ENCODE measurements around the gene TEX2.
"Not testable (repeated sequence)": the region's sequence is repeated elsewhere in the genome, so short reads cannot be mapped to it uniquely, and the experiment has no call there.

TEX2 gene

DNA sequence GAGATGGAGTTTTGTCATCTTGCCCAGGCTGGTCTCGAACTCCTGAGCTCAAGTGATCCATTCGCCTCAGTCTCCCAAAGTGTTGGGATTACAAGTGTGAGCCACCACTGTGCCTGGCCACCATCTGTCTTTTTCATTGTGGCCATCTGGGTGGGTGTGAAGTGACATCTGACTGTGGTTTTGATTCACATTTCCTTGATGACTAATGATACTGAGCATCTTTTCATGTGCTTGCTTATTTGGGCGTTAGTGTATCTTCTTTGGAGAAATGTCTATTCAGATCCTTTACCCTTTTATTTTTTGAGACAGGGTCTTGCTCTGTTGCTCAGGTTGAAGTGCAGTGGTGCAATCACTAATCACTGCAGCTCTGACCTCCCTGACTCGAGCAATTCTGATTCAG is 79.2 kb downstream of the TEX2 start:
- DNase-seq (ENCODE audit: low read depth) = peak; percentile 58

DNA sequence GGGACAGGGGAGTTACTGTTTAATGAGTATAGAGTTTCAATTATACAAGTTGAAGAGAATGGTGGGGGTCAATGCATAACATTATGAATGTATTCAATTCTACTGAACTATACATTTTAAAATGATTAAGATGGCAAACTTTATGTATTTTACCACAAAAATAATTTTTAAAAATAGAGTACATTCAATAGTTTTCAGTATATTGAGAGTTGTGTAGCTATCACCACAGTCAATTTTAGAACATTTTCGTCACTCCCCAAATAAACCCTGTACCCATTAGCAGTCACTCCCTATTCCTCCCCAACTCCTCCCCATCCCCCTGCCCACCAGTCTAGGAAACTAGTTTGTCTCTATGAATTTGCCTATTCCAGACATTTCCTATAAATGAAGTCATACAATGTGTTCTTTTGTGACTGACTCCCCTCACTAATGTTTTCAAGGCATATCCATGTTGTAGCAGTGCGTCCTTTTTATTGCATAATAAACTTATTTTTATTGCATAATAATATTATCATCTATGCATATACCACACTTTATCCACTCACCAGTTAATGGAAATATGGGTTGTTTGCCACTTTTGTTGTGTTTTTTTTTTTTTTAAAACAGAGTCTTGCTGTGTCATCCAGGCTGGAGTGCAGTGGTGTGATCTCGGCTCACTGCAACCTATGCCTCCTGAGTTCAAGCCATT is 80.6 kb downstream of the TEX2 start:
- DNase-seq (ENCODE audit: low read depth) = no peak

DNA sequence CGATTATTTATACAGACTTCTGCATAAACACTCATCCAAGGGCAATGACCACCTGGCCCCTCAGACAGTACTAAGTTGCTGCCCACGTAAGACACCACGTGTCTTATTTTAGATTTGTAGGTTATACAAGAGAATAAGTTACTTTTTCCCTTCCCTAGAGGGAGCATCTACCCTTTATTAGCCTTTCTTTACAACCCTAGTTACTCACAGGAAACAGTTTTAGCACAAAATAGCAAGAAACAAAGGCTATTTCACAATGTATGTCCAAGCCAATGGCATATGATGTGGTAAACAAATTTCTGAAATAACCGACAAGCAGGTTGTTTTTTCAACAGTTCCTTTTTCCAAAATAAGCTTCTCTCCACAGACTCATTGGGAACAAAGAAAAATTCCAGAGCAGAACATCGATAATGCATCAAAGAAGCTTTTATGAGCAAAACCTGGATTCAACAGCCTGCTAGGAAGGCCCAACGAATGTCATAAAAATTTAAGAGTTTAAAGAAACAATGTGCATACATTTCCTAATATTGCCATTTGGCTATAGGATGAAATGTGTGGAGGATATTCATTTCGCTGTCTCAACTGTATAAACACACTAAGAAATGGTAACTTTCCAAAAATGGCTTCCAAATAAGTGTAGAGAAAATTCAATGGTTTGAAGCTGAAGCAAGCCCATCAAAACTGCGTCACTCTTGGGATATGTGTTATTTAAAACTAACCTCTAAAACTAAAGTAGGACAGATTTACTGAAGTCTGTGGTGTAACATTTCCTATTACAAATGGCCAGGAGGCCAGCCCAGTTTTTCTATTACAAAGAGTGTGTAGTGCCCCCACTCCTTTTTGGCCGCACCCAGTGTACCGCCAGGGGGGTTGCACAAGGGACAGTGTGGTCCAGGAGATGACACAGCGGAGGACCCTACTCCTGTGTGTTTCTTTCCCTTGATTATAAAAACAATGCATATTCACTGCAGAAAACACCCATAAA is 82.7 kb downstream of the TEX2 start:
- peak; percentile 82 for DNase-seq (ENCODE audit: low read depth)

DNA sequence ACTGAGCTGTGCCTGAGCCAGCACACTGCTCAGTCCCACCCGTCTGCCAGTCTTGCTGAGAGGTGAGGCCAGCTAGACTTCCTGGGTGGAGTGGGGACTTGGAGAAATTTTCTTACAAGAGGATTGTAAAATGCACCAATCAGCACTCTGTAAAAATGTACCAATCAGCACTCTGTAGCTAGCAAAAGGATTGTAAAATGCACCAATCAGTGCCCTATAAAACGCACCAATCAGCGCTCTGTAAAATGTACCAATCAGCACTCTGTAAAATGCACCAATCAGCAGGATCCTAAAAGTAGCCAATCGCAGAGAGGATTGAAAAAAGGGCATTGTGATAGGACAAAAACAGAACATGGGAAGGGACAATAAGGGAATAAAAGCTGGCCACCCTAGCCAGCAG is 84.0 kb downstream of the TEX2 start:
- not testable (repeated sequence) for DNase-seq (ENCODE audit: low read depth)

DNA sequence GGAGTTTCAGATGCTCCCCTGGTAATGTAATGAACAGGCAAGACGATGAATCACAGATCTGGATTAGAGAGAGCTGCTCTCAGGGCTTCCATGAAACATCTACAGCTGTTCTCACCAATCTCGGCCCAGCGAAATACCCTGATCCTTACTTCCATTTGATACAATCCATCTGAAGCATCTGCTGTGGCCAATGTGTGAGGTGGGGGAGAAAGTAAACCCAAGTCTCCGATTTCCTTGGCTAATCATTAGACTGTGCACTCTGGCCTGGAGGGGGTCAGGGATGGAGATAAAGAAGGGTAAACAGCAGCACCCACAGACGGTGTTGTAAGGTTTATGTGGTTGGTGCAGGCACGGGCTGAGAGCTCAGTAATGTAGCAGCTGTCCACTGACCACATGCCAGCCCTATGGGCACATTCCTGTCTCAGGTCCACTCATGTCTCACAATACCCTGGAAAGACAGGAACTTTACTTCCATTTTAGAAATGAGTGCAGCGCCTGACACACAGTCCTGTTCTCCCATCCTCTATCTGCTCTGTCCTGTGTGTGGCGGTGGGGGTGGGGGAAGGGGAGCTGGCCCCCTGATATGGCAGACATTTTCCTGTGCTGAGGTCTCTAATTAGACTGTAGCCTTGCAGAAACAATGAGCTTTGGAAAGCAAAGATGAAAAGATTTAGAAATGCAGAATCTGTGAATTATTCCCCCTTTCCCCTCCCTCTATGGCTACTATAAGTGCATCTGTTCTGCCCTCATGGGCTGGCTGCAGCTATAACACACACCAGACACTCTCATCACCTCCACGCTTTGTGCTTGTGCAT is 84.8 kb downstream of the TEX2 start:
- no peak for DNase-seq (ENCODE audit: low read depth)

DNA sequence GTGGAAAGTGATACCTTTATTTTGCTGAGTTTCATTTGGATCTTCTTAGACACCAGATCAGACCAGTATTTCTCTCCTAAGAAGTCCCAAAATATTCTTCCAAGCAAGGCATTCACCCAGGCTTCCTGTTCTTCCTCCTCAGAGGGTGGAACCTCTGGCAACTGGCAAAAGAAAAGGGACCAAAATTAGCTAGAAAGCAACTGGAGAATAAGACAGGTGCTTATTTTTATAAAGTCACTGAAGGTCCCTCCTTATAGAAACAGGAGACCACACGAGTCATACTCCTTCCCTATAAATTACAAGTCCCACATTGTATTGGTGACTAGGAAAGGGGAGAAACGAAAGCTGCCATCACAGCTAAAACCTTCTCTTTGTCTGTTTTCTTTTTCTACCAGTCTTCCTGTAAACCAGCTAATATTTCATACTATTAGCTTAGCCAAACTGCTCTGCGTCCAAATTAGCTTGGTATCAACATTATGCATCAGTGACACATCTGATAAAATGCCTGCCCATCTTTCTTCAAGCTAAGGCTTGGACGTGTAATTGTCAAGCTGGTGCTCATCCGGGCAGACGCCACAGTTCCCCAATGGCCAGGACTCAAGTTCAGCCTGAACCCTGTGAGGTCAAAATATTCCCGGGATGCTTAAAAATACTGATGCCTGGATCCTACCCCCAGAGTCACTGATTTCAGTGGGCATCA is 85.6 kb downstream of the TEX2 start:
- DNase-seq (ENCODE audit: low read depth) = no peak

DNA sequence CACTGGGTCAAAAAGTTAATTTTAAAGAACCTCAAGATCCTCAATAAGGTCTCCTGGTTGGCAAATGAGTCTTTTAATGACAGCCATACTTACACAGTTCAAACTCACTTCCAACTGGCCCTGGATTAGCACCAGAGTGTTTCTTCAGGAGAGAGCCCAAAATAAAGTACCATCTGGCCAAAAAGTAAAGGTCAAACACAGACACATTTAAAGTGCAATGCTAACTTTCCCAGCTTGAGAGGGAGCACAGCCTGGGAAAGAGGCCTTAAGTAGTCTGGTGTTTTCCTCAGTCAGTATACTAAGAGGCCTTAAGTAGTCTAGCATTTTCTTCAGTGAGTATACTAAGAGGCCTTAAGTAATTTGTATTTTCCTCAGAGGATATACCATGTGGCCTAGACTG is 86.5 kb downstream of the TEX2 start:
- DNase-seq (ENCODE audit: low read depth) = no peak

DNA sequence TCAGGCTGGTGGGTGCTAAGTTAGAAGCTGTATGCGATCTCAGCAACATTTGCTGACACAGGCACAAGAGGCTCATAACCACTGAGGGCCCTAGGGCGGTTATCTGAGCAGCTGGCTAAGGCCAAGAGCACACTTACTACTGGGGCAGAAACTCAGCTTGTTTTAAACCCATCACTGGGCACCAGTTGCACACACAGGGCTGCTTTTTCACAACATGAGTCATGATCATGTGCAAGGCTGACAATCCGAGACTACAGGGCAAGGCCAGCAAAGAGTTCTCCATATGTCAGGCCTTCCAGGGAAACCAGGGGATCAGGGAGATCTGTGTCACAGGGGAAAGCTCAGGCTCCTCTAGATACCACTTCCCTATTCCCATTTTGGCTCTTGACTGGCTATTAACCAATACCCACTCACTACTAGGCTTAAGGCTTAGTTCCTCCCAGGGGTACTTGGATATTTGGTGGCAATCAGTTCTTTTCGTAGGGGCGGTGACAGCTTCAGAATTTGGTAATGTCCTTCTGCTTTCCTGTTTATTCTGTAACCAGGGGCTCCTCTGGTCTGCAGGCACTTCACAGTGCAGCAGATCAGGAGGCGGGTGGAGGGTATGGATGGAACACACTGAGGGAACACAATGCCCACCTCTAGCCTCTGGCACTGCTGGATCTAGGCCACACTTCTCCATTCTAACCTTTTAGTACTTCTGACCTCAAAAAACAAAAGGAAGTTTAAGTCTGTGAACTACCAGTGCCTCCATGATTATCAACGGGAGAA is 88.2 kb downstream of the TEX2 start:
- DNase-seq (ENCODE audit: low read depth) = peak; percentile 56

DNA sequence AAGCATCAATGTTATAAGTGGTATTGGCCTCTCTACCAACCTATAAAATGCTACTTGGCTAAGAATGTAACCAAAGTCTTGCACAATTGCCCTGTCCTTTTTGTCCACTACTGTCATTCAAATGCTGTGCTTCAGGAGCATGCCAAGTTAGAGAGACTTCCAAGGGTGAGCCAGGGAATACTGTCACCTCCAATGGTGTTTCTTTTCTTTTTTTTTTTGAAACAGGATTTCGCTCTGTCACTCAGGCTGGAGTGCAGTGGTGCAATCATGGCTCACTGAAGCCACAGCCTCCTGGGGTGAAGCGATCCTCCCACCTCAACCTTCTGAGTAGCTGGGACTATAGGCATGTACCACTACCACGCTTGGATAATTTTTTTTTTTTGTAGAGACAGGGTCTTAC is 89.4 kb downstream of the TEX2 start:
- DNase-seq (ENCODE audit: low read depth) = no peak

DNA sequence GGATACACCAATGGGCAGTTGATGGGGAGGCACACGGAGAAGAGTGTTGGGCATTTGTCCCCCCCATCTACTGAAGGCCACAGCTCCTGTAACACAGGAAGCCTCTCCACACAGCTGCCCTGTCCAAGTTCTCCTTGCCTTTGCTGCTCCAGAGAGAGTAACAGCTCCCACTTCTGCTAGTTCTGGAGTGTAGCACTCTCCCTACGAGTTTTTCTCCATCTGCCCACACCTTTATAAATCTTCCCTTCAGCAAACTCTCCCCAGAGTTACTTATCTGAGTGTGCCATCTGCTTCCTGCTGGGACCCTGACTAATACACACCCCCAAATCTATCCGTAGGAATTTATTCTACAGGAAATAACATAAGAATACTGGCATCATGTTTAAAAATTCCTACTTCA is 90.5 kb downstream of the TEX2 start:
- no peak for DNase-seq (ENCODE audit: low read depth)

DNA sequence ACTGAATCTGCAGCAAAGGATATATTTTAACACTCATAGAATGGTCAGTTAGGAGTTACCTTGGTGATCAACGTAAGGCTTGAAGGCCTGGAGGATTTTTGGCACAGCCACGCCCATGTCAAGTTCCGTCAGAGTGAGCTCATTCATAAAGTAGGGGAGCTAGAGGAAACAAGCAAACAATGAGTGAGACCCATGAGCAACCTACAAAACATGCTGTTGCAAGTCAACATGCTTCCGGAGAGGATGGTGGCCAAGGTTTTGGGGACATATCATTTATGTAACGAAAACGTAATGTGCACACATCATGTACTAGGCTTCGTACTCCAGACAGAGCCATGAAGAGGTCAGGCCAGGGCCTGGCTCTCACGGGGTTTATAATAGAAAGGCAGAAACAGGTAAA is 92.0 kb downstream of the TEX2 start:
- no peak for DNase-seq (ENCODE audit: low read depth)

DNA sequence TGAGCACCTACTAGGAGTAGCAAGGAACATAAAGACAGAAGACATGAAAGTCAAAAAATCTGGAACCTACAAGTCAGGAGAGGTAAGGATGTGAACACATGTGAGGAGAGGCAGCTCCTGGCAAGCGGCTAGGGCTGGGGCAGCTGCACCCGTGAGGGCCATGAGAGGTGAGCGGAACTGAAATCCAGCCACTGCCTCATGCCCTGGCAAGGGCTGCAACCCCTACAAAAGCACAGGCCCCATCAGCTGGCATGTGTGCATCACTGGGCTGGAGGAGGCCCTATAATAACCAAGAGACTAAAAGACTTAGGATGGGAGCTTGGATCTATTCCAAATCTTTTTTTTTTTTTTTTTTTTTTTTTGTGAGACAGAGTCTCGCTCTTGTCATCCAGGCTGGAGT is 92.8 kb downstream of the TEX2 start:
- DNase-seq (ENCODE audit: low read depth) = no peak

DNA sequence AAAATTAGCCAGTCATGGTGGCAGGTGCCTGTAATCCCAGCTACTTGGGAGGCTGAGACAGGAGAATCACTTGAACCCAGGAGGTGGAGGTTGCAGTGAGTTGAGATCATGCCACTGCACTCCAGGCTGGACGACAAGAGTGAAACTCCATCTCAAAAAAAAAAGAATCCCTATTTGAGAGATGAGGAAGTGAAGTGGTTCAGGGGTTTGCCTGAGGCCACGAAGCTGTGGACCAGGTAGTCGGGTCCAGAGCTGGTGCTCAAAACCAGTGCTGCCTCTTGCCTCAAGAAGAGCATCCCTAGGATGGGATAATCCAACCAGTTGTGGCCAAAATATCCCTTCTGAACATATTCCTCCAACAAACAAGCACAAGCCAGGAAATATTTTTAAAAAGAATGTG is 95.4 kb downstream of the TEX2 start:
- DNase-seq (ENCODE audit: low read depth) = not testable (repeated sequence)

DNA sequence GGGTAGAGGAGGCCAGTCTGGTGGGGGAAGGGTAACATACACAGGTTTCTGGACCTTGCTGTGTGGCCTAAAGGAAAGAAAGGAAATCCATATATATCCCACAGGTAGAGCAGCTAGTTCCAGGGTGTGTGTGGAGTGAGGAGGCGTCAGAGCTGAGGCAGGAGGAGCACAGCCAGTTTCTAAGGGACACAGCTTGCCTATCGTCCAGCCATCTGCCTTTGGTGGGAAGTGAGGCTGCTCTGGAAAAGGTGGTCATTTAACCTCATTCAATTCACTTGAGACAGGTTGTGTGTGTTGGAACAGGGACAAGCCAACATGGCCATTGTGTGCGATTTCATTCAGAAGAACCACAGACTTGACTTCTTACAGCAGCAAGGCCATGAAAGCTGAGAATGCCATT is 96.2 kb downstream of the TEX2 start:
- no peak for DNase-seq (ENCODE audit: low read depth)

DNA sequence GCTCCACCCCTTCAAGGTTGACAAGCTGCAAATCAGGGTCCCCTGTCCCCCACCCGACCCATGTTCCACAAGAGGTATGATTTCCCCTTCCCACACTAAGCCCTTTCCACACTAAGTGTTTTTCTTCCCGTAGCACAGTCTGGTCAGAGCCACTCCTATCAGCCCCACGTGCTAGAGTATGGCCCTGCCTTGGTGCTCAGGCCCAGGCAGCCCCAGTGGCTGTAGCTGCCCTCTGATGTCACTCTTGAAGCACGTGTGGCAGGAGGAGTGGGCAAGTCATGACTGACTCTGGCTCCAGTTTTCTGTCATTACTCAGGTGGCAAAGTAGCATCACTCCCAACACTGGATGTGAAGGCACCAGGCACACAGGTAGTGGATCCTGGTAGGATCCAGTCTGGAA is 97.7 kb downstream of the TEX2 start:
- DNase-seq (ENCODE audit: low read depth) = no peak

DNA sequence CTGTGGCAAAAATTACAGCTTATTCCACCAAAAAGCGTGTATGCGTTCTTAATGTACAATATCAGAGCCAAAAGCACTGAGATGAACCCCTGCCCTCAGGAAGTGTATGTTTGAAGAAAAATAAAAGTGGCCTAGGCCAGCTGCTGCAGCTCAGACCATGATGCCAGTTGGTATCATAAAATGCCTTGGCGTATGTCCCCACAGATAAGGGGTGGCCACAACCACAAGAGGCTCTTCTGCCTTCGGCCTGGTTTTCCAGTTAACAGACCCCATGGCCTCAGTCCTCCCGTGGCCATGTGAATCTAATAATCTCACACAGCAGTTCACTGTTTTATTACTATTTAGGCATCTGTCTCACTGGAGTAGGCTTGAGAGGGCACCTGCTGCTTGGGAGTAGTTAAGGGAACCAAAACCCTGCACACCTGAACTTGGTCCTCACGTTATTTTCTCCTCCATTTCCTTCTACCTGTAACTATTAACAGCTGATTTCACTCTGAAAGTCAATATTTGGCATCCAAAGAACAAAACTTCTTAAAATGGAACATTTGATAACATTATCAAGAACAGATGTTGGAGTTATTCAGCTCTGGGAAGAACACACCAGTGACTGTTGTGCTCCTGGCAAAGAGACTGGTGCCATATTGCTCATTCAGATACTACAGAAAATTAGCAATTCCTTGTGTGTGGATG is 98.3 kb downstream of the TEX2 start:
- DNase-seq (ENCODE audit: low read depth) = no peak

DNA sequence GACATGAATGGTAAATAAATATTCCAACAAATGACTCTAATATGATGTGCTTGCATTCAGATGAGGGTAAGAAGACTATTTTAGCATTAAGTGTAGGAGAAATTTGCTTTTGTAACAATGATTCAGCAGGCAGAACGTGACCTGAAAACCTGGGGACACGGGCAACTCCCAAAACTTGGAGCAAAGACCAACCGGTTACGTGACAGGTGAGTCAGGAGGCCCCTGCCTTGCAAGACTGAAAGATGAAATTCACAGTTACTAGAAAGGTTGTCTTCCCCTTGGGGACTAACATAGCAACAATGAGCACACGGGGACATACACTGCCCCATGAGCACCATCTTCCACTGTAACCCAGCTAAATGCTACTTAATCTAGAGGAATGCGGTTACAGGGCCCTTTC is 99.6 kb downstream of the TEX2 start:
- no peak for DNase-seq (ENCODE audit: low read depth)

DNA sequence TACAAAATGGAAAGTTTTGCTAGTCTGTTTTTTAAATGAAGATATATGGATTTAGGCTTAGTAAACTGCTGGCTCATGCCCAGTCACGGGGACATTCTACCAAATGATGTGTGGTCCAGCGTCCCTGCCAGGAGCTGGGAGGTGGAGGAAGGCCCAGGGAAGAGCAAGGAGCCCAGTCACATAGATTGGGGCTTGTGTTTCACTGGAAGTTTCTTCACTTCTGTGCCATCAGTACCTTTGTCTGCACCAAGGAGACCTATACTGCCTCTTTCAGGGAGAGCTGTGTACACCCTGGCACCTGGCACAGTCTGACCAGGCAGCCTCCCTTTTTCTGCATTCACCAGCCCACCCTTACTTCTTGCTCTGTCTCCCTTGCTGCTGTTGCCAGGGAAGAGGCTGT is 100.5 kb downstream of the TEX2 start:
- no peak for DNase-seq (ENCODE audit: low read depth)

DNA sequence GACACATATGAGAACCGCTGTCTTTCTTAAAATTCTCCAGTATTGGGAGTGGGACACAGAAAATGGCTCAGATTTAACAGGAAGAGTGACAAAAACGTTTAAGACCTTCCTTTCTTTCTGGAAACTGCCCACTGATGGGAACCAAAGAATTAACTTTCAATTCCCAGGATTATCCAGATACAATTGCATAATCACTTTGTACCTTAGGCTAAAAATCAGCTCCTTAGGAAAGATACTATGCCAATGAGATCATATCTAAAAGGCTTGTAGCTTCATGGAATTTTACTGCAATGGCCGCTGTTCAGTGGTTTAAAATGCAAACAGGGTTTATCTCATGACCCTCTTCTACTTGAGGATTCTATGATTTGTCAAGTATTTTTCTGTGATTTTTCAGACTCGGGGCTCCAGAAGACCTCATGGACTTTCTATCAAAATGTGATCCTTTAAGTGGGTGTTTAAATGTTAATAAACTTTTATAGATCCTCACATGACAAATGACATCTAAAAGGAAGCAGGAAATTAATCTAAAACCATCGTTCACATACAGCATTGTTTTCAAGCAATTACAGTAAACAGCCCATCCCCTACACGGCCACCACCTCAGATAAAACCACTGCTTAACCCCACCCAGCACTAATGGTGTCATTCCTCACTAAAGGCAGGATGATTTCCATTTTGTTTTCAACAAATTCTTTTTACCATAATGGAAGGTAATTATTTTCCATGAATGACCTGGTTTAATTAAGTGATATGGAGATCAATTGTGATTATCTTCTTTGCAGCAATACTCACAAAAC is 101.5 kb downstream of the TEX2 start:
- DNase-seq (ENCODE audit: low read depth) = no peak

DNA sequence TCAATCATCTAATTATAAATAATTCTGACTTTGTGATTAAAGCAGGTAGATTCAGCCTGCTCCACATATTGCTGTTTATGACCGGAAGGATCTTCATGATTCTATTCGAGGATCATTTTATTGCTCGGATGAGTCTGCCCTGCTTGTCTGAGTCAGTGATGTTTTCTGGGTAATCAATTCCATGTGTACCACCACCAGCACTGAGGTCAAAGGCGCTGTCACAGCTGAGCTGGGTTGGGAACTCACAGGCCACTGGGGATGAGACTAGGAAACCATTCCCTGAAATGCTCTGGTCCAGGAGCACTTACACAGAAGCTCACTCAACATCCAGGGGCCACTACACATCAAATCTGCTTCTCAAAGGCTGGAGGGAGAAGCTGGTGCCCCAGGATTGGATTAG is 102.7 kb downstream of the TEX2 start:
- no peak for DNase-seq (ENCODE audit: low read depth)

Measured in iris pigment epithelial cell (primary cell).